Ramos (cell line): ENCODE data around the gene ZNF674.
"Not testable (repeated sequence)": the region's sequence is repeated elsewhere in the genome, so short reads cannot be mapped to it uniquely, and the experiment has no call there.

Experiments
- in situ Hi-C: fragments of 300-500 bp; cut with MboI; formaldehyde crosslinking; loops from one replicate; pipeline ENCODE4 v1.14.3; 2022; ENCODE audit warnings: low sequenced_read_pairs; ENCODE audit not compliant: unreplicated experiment

Gene ZNF674

DNA sequence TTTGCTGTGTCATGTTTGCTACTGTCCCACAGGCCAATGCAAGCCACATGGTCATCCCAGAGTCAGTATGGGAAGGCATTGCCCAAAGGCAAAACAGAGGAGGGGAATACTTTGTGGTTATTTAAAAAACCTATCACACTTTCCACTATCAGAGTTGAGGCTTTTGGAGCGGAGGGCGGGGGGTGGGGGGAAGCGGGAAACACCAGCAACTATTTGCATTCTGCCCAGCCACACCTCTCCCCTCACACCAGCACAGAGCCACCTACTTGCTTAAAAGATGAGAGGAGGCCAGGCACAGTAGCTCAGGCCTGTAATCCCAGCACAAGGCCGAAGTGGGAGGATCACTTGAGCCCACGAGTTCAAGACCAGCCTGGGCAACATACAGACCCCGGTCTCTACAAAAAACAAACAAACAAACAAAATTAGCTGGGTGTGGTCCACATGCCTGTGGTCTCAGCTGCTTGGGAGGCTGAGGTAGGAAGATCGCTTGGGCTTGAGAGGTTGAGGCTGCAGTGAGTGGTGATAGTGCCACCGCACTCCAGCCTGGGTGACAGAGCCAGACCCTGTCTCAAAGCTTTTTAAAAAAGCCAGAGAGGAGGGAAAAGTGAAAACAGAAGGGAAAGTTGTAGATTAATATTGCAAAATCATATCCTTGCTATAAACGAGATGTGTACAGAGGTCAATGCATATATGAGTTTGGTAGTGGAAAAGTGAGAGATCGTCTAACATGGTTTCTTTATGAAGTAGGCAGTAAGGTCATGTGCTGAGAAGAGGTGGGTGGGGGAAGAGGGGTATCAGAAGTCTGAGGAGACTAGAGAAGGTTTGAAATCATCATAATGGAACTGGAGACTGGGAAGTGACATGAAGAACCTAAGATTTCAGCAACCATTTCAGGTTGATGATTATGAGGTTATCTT, 26.5 kb upstream of the ZNF674 start:
- in situ Hi-C loops = no loop called here

DNA sequence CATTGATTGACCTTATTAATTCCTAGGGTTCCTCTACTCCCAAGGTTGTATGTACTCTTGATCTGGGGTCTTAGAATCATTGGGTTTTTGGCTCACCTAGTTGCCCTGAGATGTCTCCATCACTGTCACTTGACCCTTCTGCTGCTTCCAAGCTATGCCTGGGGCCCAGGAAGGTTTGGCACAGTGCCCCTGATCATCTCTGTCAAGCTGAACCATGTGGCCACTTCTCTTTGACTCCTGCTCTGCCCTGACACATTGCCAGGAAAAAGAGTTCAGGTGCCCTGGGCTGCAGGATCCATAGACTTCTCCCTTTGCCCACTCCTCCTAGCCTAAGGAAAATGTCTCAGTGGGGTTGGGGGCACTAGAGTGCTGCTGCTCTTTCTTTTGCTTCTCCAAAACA, 24.4 kb upstream of the ZNF674 start:
- in situ Hi-C loops = no loop called here

DNA sequence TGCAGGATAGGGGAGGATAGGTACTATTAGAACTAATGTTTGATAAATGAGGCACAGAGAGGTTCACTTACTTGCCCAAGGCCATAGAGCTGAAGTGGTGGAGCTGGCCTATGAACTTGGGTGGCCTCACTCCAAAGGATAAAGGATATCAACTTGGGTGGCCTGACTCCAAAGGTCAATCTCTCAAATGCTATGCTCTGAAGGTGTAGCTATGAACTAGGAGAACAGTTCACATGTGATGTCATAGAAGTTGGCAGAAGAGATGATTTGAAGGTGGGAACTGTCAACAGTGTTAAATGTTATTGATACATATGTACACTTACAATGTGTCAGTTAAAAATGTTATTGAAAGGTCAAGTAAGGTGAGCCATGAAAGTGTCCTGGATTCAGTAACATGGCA, 22.2 kb upstream of the ZNF674 start:
- in situ Hi-C loops = no loop called here

DNA sequence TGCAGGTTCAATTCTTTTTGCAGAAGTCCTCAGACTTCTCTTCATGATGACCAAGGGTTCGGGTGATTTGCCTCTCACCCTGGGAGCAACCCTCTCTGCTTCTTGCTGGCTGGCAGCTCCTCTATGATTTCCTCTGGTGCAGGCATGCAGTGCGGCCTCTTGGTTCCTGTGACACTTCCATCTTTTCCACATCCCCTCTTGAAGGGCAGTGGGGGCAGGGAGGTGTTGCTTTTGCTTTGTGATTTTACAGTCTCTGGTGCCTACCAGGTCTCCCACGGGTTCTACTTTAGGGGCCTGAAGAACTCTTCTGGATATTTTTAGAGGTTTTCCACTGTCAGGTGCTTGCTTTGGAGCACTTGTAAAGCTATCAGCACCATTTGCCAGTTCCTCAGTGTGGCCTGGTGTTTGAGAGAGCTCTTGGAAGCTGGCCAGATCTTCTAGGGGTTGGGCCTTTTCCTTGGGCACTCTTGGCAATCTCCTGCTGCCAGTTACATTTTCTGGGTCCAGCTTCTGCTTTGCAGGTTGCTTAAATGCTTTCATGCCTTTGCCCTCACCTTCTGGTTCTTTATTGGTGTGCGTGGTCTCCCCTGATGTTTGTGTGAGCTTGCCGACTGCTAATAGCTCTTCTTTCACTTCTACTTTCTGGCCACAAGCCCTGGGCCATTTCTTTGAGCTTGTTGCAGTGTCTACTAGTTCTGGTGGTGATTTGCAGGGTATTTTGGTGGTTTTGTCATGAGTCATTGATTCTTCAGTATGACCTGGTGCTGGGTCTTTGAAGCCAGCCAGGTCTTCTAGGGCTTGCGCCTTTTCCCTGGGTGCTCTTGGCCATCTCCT, 16.8 kb upstream of the ZNF674 start:
- in situ Hi-C loops = no loop called here

DNA sequence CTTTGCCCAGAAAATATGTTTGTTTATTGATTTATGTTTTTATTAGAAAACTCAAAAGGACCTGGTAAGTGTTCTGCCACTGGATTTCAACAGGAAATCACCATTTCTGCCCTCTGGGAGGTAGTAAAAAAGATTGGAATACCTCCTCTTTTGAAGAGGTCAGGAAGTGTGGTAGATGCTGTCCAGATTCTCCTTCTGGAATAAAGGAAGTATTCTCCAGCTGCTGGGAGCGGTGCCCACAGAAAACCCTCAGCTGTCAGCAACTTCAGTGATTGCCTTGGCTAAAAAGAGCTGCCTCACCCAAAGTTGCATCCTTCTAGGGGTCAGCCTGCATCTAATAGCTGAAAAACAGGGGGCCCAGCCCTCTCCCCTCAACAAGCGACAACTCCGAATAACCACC, 13.8 kb upstream of the ZNF674 start:
- in situ Hi-C loops = no loop called here

DNA sequence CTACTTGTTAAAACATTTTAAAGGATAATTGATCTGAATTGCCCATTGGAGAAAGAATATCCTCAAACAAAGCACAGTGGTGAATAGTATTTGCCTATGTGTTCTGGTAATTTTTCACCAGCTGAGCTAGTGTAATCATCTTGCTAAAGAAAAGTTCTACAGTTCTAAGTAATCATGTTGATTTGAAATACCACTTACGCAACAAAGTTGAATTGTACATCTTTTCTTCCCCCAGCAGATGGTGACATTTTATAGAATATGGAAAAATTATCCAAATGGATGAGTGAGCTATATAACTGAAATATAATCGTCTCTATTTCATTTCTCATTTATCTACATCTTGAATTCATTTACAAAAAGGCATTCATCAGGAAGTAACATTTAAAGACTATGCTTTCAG, 9.7 kb upstream of the ZNF674 start:
- in situ Hi-C loops = no loop called here

DNA sequence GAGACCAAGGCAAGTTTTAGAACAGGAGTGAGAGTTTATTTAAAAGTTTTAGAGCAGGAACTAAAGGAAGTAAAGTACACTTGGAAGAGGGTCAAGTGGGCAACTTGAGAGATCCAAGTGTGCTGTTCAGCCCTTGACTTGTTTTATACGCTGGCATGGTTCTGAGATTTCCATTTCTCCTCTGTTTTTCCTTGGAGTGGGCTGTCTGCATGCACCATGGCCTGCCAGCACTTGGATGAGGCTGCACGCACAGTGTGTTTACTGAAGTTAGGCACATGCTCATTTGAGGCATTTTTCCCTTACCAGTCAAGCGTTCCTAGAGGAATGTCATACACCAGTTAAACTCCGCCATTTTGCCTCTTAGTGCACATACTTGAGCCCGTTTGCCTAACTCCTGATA, 8.7 kb upstream of the ZNF674 start:
- in situ Hi-C loops = no loop called here

DNA sequence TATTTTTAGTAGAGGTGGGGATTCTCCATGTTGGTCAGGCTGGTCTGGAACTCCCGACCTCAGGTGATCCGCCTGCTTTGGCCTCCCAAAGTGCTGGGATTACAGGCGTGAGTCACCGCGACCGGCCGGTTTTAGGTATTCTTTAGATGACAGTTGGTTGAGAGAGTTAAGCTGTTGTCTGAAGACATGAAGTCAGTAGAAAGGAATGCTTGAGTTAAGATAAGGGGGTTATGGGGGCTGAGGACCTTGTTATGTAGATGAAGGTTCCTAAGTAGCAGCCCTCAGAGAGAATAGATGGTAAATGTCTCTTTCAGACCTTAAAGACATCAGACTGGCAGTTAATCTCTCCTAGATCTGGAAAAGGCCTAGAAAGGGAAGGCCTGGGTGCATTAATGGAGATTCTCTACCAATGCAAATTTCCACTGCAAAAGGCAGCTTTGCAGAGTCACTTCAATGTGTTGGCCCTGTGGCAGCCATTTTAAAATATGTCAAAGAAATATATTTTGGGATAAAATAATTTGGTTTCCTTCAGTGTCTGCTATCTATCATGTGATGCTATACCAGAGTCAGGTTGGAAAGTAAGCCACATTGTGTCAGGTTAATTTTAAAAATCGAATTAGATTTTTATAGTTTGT, 6.4 kb upstream of the ZNF674 start:
- in situ Hi-C loops = no loop called here

DNA sequence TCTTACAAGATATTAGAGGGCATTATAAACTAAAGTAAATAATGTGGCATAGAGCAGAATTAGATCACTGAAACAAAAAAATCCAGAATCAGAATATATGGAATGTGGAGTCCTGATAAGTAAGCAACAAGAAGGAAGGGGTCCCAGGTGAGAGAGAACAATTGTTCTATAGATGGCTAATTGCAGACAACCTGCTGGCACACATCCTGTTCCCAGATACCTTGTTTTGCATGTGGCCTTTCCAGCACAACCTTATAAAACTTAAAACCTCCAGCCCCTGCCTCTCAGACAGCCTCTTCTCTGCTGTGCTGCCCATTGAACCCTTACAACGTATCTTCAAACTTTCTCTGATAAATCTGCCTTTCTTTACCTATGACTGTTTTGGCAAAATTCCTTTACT, 4.7 kb upstream of the ZNF674 start:
- in situ Hi-C loops = no loop called here

DNA sequence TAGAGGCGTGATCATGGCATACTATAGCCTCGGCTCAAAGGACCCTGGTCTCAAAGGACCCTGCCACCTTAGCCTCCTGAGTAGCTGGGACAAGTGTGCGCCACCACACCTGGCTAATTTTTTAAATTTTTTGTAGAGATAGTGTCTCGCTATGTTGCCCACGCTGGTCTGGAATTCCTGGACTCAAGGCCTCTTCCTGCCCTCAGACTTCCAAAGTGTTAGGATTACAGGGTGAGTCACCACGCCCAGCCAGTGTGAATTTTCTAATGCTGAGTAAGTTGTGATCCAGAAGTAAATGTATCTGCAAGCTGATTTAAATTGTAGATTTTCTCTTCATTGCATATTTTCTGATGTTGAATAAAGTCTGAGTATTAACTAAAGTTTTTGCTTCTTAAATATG, 2.6 kb upstream of the ZNF674 start:
- in situ Hi-C loops = no loop called here

DNA sequence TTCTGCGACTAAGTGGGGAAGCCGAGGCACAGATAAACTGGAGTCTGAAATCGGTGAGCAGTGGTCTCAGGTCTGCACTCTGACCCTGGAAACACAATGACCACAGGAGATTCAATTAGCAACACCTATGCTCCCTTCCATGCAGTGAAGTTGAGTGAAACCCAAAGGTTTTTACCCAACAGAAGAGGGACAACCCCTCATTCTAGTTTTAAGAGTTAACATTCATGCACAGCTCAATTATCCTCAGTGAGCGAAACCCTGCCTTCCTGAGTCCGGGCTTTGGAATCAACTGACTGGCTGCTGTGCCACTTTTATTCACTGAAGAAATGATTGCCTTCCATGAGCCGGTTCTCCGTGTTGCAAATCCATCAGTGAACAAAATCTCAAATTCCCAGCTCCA, 694 bp downstream of the ZNF674 start:
- in situ Hi-C loops = not testable (repeated sequence)

DNA sequence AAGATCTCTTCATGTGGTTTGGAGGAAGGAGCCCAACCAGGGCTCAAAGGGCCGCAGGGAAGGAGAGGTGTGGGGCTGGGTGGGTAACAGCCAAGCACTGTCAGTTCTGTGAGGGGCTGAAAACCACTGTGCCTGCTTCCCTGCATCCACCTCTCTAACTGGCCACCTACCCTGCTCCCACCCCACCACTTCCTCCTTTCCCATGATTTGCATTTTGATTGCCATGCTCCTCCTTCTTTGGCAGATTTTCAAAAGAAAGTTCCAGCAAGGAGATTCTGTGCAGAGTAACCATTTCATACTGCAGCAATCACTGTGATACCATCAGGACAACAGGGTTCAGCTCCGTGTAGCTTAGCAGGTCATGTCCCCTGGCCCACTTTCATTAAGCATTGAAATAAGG, 1.8 kb downstream of the ZNF674 start:
- in situ Hi-C loops = no loop called here

DNA sequence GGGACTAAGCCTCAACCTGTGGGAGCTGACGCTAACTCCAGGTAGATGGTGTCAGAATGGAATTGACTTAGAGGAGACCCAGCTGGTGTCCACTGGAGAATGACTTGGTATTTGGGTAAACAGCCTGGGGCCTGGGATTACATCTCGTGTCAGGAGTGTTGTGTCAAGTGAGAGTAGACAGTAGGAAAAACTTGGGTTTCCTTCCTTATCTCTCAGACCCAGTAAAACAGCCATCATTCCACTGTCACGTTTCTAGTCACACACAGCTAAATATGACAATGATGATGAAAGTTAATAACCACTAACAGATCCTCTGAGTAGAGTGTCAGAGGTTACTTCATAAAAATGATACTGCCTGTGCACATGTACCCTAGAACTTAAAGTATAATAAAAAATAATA, 13.8 kb downstream of the ZNF674 start:
- in situ Hi-C loops = no loop called here

DNA sequence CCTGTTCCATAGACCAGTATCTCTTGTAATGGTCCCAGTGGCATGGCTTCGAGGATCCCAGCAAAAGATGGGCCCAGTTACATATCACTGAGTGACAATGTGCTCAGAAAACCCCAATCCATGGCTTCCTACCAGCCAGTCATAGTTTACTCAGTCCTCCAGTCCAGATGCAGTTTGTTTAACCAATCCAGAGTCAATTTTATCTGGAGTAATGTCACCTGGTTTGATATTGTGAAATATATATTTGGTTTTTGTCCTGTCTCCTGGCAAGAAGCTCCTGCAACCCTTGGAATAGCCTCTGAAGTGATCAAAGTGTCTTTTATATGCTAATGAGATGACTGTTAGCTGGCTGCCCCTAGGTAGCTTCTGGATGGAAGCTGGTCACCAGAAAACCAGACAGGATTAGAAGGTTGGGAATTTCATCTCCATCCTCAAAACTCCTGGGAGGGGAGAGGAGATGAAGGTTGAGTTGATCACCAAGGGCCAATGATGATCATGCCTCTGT, 14.8 kb downstream of the ZNF674 start:
- in situ Hi-C loops = not testable (repeated sequence)

DNA sequence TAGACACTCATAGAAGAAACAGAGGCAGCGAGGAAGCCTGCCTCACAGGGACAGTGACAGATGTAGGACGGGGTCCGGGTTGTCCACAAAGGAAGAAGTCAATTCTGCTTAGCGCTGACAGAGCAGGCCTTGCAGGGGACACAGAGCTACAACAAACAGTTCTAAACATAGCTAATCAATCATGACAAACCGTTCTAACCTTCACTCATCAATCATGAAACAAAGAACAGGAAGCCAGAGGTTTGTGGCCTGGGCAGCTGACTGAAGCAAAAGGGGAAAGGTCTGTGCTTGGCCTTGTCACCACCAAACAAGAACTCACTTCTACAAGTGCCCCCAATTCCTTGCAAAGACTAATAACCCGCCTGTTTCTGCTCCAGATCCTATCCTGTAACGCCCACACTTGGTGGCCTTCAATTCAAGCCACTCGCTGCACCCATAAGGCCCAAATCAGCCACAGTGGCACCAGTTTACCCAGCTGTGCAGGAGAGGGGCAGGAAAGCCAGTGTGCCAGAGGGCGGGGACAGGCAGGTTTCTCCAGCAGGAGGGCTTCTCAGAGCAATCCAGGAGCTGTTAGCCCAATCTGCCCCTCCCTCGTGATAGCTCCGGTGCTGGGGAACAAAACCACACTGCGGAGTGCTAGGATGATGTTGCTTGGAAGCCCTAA, 15.3 kb downstream of the ZNF674 start:
- in situ Hi-C loops = not testable (repeated sequence)

DNA sequence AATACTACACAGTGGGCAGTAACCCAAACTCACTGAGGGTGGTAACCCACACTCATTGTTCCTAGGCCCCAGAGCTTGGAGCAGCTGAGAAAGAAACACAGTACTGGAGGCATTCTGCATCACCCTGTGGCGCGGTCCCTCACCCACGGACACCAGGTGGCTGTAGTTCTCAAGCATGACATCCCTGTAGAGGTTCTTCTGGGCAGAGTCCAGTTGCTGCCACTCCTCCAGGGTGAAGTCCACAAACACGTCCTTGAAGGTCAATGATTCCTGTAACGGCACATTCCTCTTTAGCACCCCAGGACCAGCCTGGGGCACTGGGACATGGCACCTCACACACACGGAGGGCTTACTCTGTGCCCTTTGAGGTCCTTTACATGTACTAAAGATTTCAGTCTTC, 16.6 kb downstream of the ZNF674 start:
- in situ Hi-C loops = not testable (repeated sequence)

DNA sequence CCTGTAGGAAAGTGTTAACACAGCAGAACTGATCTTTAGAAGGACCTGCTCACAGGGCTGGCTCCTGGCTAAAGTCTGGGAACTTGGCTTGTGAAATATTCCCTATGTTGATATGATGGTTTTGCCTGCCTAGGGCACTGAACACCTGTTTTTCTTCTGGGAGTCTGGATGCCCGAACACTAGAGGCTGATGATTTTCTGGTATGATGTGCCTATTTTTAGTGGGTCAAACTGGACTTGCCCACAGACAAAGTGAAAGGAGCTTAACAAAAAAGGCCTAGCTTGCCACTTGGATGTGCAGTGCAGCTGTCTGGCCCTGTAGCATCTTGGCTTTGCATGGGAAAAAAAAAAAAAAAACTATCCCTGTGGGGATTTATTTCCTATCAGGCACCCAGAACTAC, 39.1 kb downstream of the ZNF674 start:
- in situ Hi-C loops = no loop called here

DNA sequence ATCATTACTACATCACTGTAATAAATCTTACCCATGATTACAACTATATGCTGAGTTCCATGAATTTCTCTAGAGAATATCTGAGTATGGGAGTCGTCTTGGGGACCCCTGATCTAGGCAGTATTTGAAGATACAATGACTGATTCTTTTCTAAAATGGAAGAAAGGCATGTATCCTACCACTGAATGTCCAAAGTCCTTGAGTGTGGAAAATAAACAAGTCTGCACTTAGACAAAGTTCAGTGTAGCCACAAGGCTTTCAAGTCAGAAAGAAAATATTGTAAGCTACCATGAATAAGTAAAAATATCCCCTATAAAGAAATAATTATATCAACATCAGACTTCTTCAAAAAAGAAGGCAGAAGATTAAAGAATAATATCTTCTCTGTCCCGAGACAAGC, 42.4 kb downstream of the ZNF674 start:
- in situ Hi-C loops = no loop called here

DNA sequence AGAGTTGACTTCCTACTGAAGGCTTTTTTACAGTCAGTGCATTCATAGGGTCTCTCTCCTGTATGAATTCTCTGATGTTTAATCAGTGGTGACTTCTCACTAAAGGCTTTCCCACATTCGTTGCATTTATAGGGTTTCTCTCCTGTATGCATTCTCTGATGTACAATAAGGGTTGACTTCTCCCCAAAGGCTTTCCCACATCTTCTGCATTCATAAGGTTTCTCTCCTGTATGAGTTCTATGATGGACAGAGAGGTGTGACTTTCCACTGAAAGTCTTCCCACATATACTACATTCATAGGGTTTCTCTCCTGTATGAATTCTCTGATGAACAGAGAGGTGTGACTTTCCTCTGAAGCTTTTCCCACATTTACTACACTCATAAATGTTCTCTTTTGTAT, 45.2 kb downstream of the ZNF674 start:
- in situ Hi-C loops = no loop called here

DNA sequence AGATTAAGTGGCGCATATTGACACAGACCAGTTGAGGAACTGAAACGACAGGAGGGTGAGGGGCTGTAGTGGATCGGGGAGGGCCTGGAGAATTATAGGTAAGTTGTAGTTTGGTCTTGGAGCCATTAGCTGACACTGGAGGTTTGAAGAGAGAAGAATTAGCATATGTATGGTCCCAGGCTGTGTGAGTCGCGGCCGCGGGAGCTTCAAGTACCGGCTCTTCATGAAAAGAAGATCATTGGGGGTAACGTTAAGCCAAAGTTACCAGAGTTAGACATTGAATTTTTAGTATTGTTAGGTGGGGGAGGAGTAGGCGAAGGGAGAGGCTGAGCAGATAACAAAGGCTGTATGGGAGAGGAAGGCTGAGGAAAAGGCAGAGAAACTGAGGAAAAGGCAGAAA, 56.5 kb downstream of the ZNF674 start:
- in situ Hi-C loops = no loop called here
